Activated CD8-positive, alpha-beta memory T cell treated with anti-CD3 and anti-CD28 coated beads for 36 hours (primary cell): ENCODE results near the gene OSBPL2. TPM values are rescaled to one million over a fixed set of nuclear protein-coding genes. Genes with fewer than 3 reads are reported as not detected.

Experiments
- CTCF ChIA-PET: fragments of 350-600 bp; sonication (Branson Sonifier 250); formaldehyde crosslinking; loops from one replicate; lab custom pipeline; 2021; ENCODE audit warnings: antibody characterized with exemption; lab: Charles Lee
- POLR2A ChIA-PET: fragments of 350-600 bp; sonication (Branson Sonifier 250); formaldehyde crosslinking; loops from one replicate; lab custom pipeline; 2021; ENCODE audit warnings: antibody characterized with exemption; lab: Charles Lee
- total RNA-seq, 2 experiments: library from RNA; stranded (reverse); gene quantifications; one replicate each; pipeline ENCODE4 v1.2.3, GENCODE V29; 2021

The OSBPL2 gene
- total RNA-seq, 2 experiments from 2014 or later: 17.9 to 21.2 TPM

DNA sequence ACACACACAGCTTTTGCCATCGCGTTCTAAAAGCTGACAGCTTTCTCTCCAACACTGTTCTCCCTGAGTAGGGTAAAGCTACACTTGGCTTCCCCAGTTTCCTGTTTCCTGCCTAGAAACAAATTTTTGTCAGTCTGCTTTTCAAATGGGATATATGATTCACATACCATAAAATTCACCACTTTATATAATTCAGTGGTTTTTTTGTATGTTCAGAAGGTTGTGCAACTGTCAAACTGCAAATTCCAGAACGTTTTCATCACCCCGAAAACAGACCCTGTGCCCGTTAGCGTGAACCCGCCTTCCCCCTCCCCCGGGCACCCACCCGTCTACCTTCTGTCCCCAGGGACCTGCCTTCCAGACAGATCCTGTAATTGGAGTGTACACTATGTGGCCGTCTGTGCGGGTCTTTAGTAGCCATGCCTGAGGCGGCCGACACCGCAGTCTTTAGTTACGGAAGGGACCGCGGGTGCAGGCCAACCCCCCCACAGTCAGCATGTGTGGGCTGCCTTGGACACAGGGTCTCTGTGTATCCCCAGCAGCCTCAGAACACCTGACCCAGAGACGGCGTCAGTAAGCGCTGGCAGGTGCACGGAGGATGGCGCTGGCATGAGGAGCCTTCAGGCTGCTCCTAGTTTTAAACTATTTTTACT, 34.8 kb upstream of the OSBPL2 start:
- POLR2A ChIA-PET: no interaction called here
- CTCF ChIA-PET: no interaction called here

DNA sequence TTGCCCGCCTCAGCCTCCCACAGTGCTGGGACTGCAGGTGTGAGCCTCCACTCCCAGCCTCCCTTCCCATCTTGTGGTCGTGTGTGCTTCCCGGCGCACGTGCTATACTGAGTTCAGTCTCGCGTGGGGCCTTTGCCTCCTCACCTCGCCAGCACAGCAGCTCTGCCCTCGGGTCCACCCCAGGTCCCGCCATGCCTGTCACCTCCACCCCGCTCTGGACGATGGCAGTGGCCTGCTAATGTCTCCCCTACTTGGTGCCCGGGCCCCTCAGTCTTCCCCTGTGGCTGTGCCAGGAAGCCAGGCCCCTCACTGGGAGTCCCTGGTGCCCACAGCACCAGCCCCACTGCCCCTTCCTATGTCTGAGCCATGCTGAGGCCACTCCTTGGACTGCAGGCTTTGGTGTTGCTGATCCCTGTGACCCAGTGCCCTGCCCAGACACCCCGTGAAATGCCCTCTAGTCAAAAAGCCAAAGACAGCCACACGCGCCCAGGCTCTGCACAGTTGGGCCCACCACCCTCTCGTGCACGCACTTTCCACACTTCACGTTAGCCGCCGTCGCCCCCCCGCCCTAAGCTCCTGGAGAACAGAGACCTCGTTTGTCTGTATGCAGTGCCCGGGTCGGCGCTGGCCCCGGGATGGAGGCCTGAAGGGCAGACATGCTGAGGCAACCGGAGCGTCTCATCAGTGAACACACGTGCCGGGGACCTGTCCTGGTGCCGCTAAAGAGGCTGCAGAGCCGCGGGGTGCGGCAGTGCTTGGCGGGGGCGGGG, 32.5 kb upstream of the OSBPL2 start:
- POLR2A ChIA-PET: no interaction called here
- CTCF ChIA-PET: no interaction called here

DNA sequence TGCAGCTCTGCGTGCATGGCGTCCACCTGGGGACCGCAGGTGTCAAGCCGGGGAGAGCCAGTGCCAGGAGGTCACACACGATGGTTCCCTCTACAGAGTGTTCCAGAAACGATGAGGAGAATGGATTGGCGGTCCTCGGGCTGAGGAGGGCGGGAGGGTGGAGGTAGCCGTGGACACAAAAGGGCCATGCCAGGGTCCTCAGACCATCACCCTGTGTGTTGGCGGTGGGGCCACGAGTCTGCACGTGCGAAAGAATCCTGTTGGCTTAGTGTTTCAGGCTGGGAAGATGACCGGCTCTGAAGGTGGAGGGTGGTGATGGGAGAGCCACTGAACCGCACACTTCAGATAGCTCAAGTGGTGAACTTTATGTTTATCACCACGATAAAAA, 31.9 kb upstream of the OSBPL2 start:
- ChIA-PET CTCF (no interaction called here), POLR2A (no interaction called here)

DNA sequence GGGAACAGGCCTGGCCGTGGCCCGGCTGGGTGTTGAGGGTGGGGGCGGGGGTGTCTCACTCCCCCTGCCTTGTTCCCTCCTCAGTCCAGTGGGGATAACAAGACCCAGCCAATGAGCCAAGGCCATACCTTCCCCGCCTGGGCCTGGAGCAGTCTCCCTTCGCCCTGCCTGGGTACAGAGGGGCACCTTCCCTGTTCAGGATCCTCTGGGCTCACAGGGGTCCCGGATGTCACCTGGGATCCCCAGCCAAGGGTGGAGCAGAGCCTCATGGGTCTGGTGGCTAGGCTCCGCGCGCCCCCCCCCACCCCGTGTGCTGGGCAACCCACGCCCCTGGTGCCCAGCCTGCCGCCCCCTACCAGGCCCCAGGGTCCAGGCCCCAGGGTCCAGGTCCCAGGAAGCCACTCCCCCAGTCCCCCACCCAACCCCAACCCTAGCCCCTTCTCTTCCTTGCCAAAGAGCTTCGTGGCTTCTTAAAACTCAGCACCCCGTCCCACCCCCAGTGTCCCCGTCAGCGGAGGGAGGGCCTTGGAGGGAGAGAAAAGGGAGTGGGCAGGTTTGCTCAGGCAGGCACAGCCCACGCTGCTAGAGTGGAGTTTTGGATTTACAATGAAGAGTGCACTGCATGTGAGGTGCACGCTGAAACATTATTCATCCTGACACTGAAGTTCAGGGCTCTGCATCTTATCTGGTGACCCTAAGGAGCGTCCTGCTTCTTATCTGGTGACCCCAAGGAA, 30.1 kb upstream of the OSBPL2 start:
- CTCF ChIA-PET: interaction anchor here (0.6 kb wide), 1 partner anchor 31 kb away, joined by 4 read pairs; no protein-coding TSS in a partner anchor
- POLR2A ChIA-PET: no interaction called here

DNA sequence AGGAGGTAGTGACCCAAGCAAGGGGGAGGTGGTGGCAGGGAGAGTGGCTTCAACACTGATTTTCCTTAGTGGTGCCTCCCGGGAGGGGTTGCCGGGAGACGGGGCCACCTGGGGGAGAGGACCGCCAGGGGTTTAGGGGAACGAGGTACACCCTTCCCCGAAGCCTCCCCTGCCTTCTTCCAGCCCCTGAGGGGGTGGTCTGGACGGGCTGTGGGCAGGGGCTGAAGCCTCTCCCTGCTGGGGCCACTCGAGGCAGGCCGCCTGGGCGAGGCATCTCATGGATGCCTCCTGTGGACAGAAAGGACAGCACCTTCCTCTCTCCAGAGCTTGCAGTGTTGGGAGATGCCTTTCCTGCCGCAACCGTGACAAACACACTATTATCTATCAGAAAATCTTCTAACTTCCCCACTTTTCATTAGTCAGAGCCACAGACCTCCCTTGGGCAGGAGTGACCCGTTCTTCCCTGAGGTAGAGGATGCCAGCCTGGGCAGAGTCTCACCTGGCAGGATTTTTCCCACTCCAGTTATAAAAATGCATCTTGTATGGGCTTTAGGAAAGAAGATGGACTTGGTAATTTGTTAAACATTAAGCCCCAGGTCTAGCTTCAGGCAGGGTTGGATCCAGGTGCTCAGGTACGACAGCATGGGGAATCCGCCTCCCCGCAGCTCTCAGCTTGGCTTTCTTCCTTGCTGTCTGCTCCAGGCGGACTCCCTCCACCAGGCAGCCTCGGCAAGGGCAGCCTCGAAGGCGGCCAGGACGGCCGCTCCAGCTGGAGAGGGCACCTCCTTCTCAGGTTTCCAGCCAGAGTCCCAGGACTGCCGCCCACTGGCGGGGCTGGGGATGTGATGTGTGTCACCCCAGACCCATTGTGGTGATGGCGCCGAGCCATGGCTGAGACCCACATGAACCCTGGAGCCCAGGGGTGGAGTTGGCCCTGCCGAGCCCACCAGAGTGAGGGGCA, 29.2 kb upstream of the OSBPL2 start:
- CTCF ChIA-PET: interaction anchor here (0.6 kb wide), 1 partner anchor 31 kb away, joined by 4 read pairs; no protein-coding TSS in a partner anchor

DNA sequence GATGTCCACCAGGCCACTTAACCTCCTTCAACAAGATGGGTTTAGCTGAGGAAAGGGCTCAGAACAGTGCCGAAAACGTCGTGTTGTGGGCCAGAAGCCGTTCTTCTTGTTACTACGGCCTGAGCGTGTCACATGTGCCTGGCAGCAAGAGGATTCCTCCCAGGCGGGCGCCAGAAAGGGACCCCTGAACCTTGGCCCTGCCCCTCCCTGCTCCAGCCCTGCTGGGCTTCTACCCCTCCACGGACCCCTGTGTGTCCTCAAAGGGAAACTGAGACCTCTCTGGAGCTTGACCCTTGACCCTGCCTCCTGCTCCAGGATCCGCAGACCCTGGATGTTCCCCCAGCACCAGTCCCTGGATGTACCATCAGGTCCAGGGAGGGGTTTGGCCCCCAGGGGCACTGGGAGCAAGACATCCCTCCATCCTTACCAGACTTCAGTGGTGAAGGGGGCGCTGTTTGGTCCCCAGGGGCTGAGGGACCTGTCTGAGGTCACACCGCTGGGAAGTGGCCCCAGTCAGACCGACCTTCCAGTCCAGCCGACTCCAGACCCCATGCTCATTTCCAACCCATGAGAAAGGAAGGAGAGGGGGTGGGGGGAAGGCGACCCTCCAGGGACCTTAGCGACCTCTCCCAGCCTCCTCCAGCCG, 28.3 kb upstream of the OSBPL2 start:
- POLR2A ChIA-PET: no interaction called here
- CTCF ChIA-PET: no interaction called here

More for the DNA sequence above, 29.2 kb upstream of the OSBPL2 start:
- POLR2A ChIA-PET: no interaction called here

DNA sequence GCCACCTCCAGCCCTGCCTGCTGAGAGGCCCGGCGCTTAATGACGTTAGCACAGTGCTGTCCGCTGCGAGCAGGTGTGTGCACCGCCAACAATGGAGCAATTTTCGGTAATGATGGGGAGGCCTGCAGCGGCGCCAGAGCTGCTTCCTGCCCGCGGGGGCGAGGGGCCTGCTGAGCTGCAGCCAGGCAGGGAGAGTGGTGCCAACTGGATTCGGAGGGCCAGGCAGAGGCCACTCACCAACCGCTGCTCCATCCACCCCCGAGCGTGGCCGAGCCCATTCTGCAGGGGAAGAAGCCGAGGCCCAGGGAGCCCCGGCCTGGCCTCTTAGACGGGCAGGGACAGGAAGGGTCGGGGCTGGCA, 27.8 kb upstream of the OSBPL2 start:
- CTCF ChIA-PET: no interaction called here
- POLR2A ChIA-PET: no interaction called here

DNA sequence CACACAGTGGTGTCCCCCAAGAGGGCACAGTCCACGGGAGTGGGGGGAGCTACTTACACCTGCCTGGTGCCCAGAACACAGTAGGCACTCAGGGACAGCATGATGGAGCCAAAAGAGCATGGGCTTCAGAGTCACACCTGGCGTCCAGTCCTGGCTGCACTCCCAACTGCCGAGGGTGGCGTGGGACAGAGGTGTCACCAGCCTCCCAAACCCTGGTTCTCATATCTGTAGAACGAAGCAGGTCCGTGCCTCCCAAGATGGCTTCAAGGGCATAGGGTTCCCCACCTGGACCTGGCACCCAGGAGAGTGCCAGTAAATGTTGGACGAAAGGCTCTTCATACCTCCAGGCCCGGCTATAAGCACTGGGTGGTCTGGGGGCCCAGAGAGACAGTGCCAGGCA, 27.1 kb upstream of the OSBPL2 start:
- CTCF ChIA-PET: no interaction called here
- POLR2A ChIA-PET: no interaction called here

DNA sequence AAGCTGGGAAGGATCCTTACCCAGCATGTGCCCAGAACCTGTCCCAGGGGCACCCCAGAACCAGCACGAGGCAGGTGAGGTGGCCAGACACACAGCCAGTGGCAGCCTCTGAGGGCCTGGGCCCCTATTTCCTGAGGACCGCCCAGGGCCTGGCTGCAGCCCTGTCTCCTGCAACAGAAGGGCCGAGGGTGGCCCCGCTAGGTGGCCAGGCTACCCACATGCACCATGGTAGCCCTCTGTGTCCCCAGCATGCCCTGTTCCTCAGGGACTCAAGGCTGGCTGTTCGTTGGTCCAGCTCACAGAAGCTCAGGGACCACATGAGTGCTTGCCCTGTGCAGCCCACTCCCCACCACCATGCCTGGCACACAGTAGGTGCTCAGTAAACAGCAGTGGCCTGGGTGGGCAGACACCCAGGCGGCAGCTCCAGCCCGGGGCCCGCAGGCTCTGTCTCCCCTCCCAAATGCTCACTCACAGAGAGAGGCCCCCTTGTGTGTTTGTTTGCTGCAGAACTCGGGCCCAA, 26.5 kb upstream of the OSBPL2 start:
- ChIA-PET POLR2A (no interaction called here), CTCF (no interaction called here)

DNA sequence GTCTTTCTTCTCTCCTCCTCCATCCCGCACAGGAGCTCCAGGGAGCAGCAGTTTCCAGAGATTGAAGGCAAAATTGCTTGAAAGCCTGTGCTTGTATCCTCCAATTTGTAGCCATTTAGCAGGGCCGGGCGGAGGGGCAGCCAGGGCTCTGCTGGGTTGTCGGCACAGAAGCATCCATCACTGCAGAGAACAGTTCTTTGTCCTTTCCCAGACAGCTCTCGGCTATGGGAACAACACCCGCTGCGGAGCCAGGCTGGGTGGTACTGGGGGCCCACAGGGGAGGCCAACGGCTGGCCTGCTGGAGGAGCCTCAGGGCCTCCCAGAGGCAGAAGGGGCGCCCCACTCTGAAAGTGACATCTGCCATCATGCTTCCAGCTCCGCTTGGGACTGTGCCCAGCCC, 26.0 kb upstream of the OSBPL2 start:
- ChIA-PET CTCF (no interaction called here), POLR2A (no interaction called here)

DNA sequence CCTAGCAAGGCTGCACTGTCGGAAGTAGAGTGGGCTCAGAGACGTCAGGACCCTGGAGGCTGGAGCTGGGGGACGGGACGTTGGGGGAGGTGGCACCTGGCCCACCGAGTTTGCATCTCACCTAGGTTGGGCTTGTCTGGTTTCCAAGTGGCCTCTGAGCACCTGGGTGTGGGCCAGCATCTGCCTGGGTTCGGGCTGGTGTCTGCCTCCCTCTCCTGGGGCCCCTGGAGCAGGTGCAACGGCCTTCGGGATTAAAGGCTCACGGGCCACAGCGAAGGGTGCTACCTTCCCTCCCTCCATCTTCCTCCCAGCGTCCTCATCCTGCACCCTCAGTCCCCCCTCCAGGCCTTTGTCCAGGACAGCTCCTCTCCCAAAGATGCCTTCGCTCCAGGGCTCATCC, 24.3 kb upstream of the OSBPL2 start:
- ChIA-PET CTCF (no interaction called here), POLR2A (no interaction called here)

DNA sequence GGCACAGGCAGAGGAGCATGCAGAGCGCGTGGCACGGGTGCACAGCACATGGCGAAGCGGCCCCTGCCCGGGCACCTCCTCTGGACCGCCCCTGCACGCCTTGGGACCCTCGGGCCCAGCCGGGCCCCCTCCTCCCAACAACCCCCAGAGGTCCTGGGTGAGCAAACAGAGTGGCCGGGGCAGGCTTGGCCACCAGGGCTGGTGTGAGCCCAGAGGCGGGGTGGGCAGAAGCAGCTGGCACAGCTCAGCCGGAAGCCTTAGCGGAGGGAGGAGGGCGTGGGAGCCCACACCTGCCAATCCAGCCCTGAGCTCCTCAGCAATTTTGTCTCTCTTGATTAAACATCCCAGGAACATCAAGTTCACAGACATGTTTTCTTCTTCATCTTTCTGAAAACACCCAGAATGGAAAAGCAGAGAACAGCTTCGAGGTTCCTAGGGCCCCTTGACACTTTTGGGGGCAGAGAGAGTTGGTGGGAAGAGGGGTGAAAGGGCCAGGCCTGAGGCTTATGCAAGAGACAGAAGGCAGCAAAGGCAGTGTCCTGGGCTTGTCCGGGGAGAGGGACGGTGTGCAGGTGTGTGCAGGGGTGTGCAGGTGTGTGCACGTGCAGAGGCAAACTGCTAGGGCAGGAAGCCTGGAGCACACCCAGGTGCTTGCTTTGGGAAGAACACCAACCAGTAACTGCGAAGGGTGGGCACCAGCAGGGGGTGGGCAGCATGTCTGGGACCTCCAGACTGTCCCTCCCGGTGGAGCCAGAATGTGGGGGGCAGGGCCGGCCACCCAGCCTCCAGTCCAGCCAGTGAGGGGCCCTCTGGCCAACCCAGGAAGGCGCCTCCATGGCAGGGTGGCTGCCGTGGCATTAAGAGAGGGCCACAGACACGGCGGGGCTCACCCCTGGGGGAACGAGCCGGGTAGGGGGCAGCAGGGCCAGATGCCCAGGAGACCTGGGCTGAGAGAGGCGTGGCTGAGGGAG, 23.0 kb upstream of the OSBPL2 start:
- CTCF ChIA-PET: no interaction called here

DNA sequence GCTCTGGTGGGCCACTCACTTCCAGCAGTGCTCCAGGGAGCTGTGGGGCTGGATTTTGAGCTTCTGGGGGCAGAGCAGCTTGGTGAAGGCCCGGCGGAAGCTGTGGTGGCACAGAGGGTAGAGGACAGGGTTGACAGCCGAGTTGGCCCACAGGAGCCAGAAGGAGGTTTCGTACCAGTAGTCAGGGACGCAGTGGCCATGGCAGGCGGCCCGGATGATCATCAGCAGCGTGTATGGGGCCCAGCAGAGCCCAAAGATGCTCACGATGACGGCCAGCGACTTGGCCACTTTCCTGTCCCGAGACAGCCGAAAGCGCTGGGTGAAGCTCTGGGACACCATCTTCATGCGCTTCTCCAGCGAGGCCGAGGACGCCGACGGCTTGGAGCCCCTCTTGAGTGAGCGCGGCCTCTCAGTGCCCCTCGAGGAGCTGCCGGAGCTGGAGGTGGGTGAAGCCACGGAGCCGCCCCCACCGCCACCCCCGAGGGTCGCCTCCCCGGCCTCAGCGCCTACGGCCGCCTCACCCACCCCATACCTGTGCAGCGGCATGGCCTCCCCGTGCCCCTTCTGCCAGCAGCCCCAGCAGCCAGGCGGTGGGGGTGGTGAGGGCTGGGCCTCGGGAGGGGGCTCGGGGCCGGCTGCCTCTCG, 22.2 kb upstream of the OSBPL2 start:
- POLR2A ChIA-PET: interaction anchor here (0.5 kb wide), 1 partner anchor 379 kb away, joined by 4 read pairs; no protein-coding TSS in a partner anchor
- CTCF ChIA-PET: no interaction called here

More for the DNA sequence above, 23.0 kb upstream of the OSBPL2 start:
- POLR2A ChIA-PET: no interaction called here

DNA sequence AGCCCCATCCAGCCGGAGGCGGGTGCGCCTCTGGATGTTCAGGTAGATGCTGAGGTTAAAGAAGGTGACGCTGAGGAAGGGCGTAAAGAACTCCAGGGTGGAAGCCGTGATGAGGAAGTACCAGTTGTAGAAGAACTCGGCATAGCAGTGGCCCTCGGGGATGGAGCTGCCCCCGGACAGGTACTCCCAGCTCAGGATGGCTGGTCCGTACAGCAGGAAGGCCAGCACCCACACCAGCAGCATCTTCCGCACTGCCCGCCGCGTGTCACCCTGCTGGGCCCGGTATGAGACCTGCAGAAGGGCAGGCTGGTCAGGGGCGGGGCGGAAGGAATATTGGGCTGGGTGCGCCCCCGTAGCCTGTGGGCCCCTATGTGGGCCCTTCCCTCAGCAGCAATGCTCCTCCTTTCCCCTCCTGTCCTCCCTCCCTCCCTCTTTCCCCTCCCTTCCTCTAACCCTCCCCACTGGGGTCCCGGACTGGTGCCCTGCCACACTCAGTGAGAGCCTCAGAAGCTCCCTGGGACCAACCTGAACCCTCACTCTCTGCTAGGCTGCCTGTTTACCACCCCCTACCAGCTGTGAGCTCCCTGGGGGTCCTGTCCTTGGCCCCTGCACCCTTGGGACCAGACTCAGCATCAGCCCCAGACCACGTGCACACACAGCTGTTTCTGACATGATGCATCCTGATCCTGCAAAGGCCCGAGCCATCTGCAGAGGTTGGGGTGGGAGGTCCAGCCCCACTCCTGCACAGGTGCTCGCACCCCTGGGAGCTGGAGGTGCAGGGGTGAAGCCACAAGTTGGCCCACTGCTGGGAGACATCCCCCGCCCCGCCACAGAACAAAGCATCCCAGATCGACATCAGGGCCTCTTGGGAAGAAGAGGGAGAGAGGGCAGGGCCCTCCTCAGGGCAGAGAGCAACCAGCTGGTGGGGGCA, 21.4 kb upstream of the OSBPL2 start:
- ChIA-PET POLR2A (interaction anchor here (0.5 kb wide), 1 partner anchor 378 kb away, joined by 4 read pairs; no protein-coding TSS in a partner anchor), CTCF (no interaction called here)

DNA sequence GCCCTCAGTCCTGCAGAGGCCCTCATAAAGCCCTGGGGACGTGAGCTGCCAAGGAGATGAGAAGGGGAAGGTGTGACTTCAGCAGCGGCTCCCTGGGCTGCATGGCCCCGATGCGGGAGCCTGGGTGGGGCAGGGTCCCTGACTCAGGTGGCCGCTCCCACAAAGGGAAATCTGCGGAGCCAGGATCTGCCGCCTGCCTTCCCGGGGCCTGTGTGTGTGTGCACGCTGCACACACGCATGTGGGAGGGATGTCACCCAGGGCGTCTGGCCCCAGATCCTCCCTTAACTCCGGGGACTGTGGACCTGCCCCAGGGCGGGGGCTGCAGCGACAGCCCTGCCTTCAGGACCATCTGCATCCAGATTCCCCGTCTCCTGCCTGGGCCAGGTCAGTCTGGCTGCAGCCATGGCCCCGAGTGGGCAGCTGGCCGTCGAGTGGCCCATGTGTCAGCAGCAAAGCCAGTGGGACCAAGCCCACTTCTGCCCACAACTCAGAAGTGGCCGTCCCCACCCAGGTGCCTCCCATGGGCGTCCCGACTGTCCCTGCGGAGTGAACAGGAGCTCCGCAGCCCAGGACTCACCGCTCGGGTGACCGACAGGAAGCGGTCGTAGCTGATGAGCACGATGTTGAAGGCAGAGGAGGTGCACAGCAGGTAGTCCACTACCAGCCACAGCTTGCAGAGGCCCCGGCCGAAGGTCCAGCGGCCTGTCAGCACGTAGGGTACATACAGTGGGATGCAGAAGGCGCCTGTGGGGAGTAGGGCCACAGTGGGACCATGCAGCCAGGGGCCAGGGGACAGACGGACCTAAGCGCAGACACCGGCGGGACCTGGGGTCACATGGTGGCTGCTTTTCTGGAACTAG, 20.2 kb upstream of the OSBPL2 start:
- ChIA-PET POLR2A (no interaction called here), CTCF (no interaction called here)
